GM18499 (cell line): Measurements from ENCODE around the gene PDK1.
"Not testable (repeated sequence)": the region's sequence is repeated elsewhere in the genome, so short reads cannot be mapped to it uniquely, and the experiment has no call there.

Experiments used
- ATAC-seq: cut with Tn5 transposase; IDR thresholded peaks from one replicate; pipeline ENCODE4 v1.9.1; 2021; ENCODE audit warnings: moderate number of reproducible peaks; ENCODE audit not compliant: insufficient read depth, unreplicated experiment

Gene PDK1

GRCh38 chr2:172591386-172591785 lies 35.5 kb downstream of the PDK1 start:
- not testable (repeated sequence) for ATAC-seq

GRCh38 chr2:172592190-172592589 lies 36.3 kb downstream of the PDK1 start:
- ATAC-seq, result not testable (repeated sequence)

GRCh38 chr2:172596776-172597175 lies 40.9 kb downstream of the PDK1 start:
- ATAC-seq, result peak; percentile 50

- ATAC-seq, result no peak
Observed at GRCh38 chr2:172597176-172597842, 41.4 kb downstream of the PDK1 start.

- ATAC-seq, result no peak
Observed at GRCh38 chr2:172599947-172600346, 44.1 kb downstream of the PDK1 start.

- no peak for ATAC-seq
Observed at GRCh38 chr2:172600557-172601008, 44.7 kb downstream of the PDK1 start.

- no peak for ATAC-seq
Observed at GRCh38 chr2:172606285-172606684, 50.4 kb downstream of the PDK1 start.

- ATAC-seq, result no peak
Observed at GRCh38 chr2:172607379-172607928, 51.6 kb downstream of the PDK1 start.

- no peak for ATAC-seq
Observed at GRCh38 chr2:172609488-172609887, 53.6 kb downstream of the PDK1 start.

GRCh38 chr2:172612051-172612450 lies 56.2 kb downstream of the PDK1 start:
- no peak for ATAC-seq

- no peak for ATAC-seq
Observed at GRCh38 chr2:172613040-172613439, 57.1 kb downstream of the PDK1 start.

- no peak for ATAC-seq
Observed at GRCh38 chr2:172613615-172614231, 57.8 kb downstream of the PDK1 start.

- no peak for ATAC-seq
Observed at GRCh38 chr2:172614932-172615331, 59.0 kb downstream of the PDK1 start.

- ATAC-seq, result no peak
Observed at GRCh38 chr2:172615727-172616261, 59.9 kb downstream of the PDK1 start.

- ATAC-seq, result no peak
Observed at GRCh38 chr2:172617115-172617514, 61.2 kb downstream of the PDK1 start.

- ATAC-seq, result no peak
Observed at GRCh38 chr2:172623249-172623965, 67.5 kb downstream of the PDK1 start.

GRCh38 chr2:172624996-172625395 lies 69.1 kb downstream of the PDK1 start:
- ATAC-seq, result no peak

GRCh38 chr2:172627181-172627580 lies 71.3 kb downstream of the PDK1 start:
- no peak for ATAC-seq

- no peak for ATAC-seq
Observed at GRCh38 chr2:172628085-172628484, 72.2 kb downstream of the PDK1 start.

- no peak for ATAC-seq
Observed at GRCh38 chr2:172629586-172629985, 73.7 kb downstream of the PDK1 start.

GRCh38 chr2:172630181-172630580 lies 74.3 kb downstream of the PDK1 start:
- ATAC-seq, result no peak
